B cell (primary cell): Measurements from ENCODE around the gene RGS6. TPM values are rescaled to one million over a fixed set of nuclear protein-coding genes. Genes with fewer than 3 reads are reported as not detected.

Source experiments
- ATAC-seq: fragments of 200-7000 bp; cut with Tn5 transposase; one replicate; pipeline ENCODE4 v1.10.0; 2021; ENCODE audit warnings: low read depth, mild to moderate bottlenecking, moderate number of reproducible peaks, moderate library complexity
- CTCF ChIA-PET: fragments of 350-600 bp; sonication (Branson Sonifier 250); formaldehyde crosslinking; loops from one replicate; lab custom pipeline; 2021; ENCODE audit warnings: antibody characterized with exemption, inconsistent platforms; lab: Charles Lee
- POLR2A ChIA-PET: fragments of 350-600 bp; sonication (Branson Sonifier 250); formaldehyde crosslinking; loops from one replicate; lab custom pipeline; 2021; ENCODE audit warnings: antibody characterized with exemption; lab: Charles Lee
- DNase-seq: peaks from one replicate; pipeline ENCODE4 v3.0.0; 2013
- H2AFZ ChIP-seq: 2 replicates; pipeline ENCODE4 v1.6.1; 2012; ENCODE audit warnings: mild to moderate bottlenecking, low read depth, low read length; ENCODE audit not compliant: insufficient read depth, poor library complexity, severe bottlenecking
- H3K27ac ChIP-seq, 2 donors: 1 replicate in 1 of 2; 2 replicates in 1 of 2; pipeline ENCODE4 v1.5.1; 2012 to 2013; ENCODE audit warnings: low read length in 2 of 2, mild to moderate bottlenecking in 2 of 2, moderate library complexity in 1 of 2
- H3K27me3 ChIP-seq, 4 experiments: fragments of 200-600 bp in 1 of 4; sonication (generic) in 1 of 4; replicated peaks in 1 of 4; 1 replicate in 2 of 4; 2 replicates in 2 of 4; pipeline versions ENCODE4 v1.6.1 to v1.7.0; 2013 to 2016; ENCODE audit warnings: low read length in 3 of 4, mild to moderate bottlenecking in 2 of 4, mixed read lengths in 1 of 4, moderate library complexity in 1 of 4; ENCODE audit not compliant: insufficient read depth in 4 of 4, control insufficient read depth in 3 of 4; ENCODE audit errors: control extremely low read depth in 1 of 4
- H3K36me3 ChIP-seq, 2 experiments: replicated peaks in 1 of 2; 1 replicate in 1 of 2; 2 replicates in 1 of 2; pipeline versions ENCODE4 v1.6.1 to v1.7.1; 2013; ENCODE audit warnings: low read length in 1 of 2; ENCODE audit not compliant: insufficient read depth in 2 of 2, control insufficient read depth in 1 of 2; ENCODE audit errors: control extremely low read depth in 1 of 2, extremely low read depth in 1 of 2
- H3K4me1 ChIP-seq, 2 donors: fragments of 200-600 bp in 1 of 2; sonication (generic) in 1 of 2; 1 replicate in 1 of 2; 2 replicates in 1 of 2; pipeline versions ENCODE4 v1.5.1 to v1.6.1; 2013 to 2017; ENCODE audit warnings: low read length in 2 of 2; ENCODE audit not compliant: control insufficient read depth in 2 of 2, insufficient read depth in 2 of 2
- H3K4me2 ChIP-seq: replicated peaks from 2 replicates; pipeline ENCODE3; 2012; ENCODE audit warnings: mild to moderate bottlenecking, low read depth, low read length; ENCODE audit not compliant: poor library complexity, severe bottlenecking
- H3K4me3 ChIP-seq, 5 experiments: fragments of 200-600 bp in 1 of 5; sonication (generic) in 1 of 5; 1 replicate in 3 of 5; 2 replicates in 2 of 5; pipeline versions ENCODE4 v1.5.1 to v1.7.0; 2011 to 2016; ENCODE audit warnings: low read length in 4 of 5, mild to moderate bottlenecking in 4 of 5, low read depth in 2 of 5, control low read depth in 1 of 5, moderate library complexity in 1 of 5; ENCODE audit not compliant: insufficient read depth in 1 of 5; ENCODE audit errors: control extremely low read depth in 1 of 5, extremely low read depth in 1 of 5
- H3K79me2 ChIP-seq: fragments of 200-600 bp; sonication (generic); one replicate; pipeline ENCODE4 v1.6.0; 2016; ENCODE audit warnings: low read length; ENCODE audit not compliant: control insufficient read depth, insufficient read depth
- H3K9ac ChIP-seq: fragments of 200-600 bp; sonication (generic); 2 replicates; pipeline ENCODE4 v1.6.1; 2017; ENCODE audit warnings: mild to moderate bottlenecking, low read length, moderate library complexity
- H3K9me3 ChIP-seq, 3 donors: one replicate each; pipeline versions ENCODE4 v1.6.1 to v1.7.1; 2013; ENCODE audit warnings: low read length in 2 of 3; ENCODE audit not compliant: control insufficient read depth in 2 of 3, insufficient read depth in 1 of 3; ENCODE audit errors: control extremely low read depth in 1 of 3
- H4K20me1 ChIP-seq: 2 replicates; pipeline ENCODE4 v1.6.0; 2012; ENCODE audit warnings: mild to moderate bottlenecking, low read length; ENCODE audit not compliant: insufficient read depth, control insufficient read depth, poor library complexity, severe bottlenecking
- H3K27ac Mint-ChIP-seq: one replicate; pipeline ENCODE4 v1.8.0; 2021; ENCODE audit warnings: mixed read lengths
- H3K27me3 Mint-ChIP-seq: one replicate; pipeline ENCODE4 v1.8.0; 2021; ENCODE audit warnings: mixed read lengths
- H3K4me1 Mint-ChIP-seq: one replicate; pipeline ENCODE4 v1.8.0; 2021; ENCODE audit warnings: mixed read lengths
- H3K4me3 Mint-ChIP-seq: one replicate; pipeline ENCODE4 v1.8.0; 2021; ENCODE audit warnings: mixed read lengths
- H3K9me3 Mint-ChIP-seq: one replicate; pipeline ENCODE4 v1.8.0; 2022; ENCODE audit warnings: mixed read lengths; ENCODE audit not compliant: insufficient read depth
- CTCF ChIP-seq: fragments of 200-600 bp; IDR thresholded peaks from one replicate; pipeline ENCODE4 v1.8.0; 2022; ENCODE audit warnings: antibody characterized with exemption, mild to moderate bottlenecking
- EZH2 ChIP-seq: IDR thresholded peaks from 2 replicates; pipeline ENCODE4 v1.6.1; 2012; ENCODE audit warnings: borderline replicate concordance, low read depth, mild to moderate bottlenecking, moderate library complexity, low read length; ENCODE audit not compliant: insufficient read depth, poor library complexity, severe bottlenecking
- WGBS: methylation state at CpG from one replicate; pipeline ENCODE4 v1.1.5; 2013; ENCODE audit warnings: missing lambda C conversion rate; ENCODE audit not compliant: insufficient coverage; 5-methylcytosine and 5-hydroxymethylcytosine counted together
- intact Hi-C: fragments of 100-400 bp; cut with micrococcal nuclease; formaldehyde crosslinking; loops from one replicate; pipeline ENCODE4 v1.10.0; 2022
- polyA plus RNA-seq: library from polyadenylated mRNA; depleted of rRNA; stranded (reverse); fragments of >200 nt; gene quantifications from 2 replicates; pipeline ENCODE4 v1.2.3, GENCODE V29; 2012
- total RNA-seq, 2 donors: library from RNA; stranded (reverse); fragments of 120-200 nt in 1 of 2; gene quantifications; 1 replicate in 1 of 2; 2 replicates in 1 of 2; pipeline versions ENCODE4 v1.2.3 to v1.2.4, GENCODE V29; 2013 to 2022

RGS6 gene
- total and polyA plus RNA-seq, 2 donors (not counting 1 experiment from before 2014, with no cell fraction given) = 0.07 TPM; not detected in 1

GRCh38 chr14:72341237-72341636, 409.0 kb downstream of the RGS6 start:
- Histone ChIP-seq H2AFZ (no peak overlapping the region), H3K27me3 (no peaks in the 10 kb centered on the region), H3K27ac (no peak overlapping the region), H3K79me2 (no peaks in the 10 kb centered on the region), H3K4me1 (no peaks in the 10 kb centered on the region), H4K20me1 (no peaks in the 10 kb centered on the region), H3K9ac (no peak overlapping the region), H3K4me3 (no peak overlapping the region), H3K36me3 (no peaks in the 10 kb centered on the region), H3K9me3 (no peaks in the 10 kb centered on the region), H3K4me2 (no peak overlapping the region)
- peaks cover 32% of the 10 kb centered on the region for H3K27me3 Mint-ChIP-seq
- DNase-seq (no peak), ATAC-seq (no peak)
- H3K4me1 Mint-ChIP-seq = no peaks in the 10 kb centered on the region
- CTCF ChIA-PET = no interaction called here
- POLR2A ChIA-PET = no interaction called here
- TF ChIP-seq CTCF (no peak), EZH2 (no peak)
- H3K9me3 Mint-ChIP-seq = peaks cover 3% of the 10 kb centered on the region
- intact Hi-C loops = no loop called here
- no peak overlapping the region for H3K27ac Mint-ChIP-seq
- no CpG with 5 or more reads among the region's 1 CpG for whole genome bisulfite sequencing
- no peak overlapping the region for H3K4me3 Mint-ChIP-seq

GRCh38 chr14:72341686-72342085, 409.5 kb downstream of the RGS6 start:
- Histone ChIP-seq H4K20me1 (no peaks in the 10 kb centered on the region), H3K9me3 (no peaks in the 10 kb centered on the region), H2AFZ (no peak overlapping the region), H3K27ac (no peak overlapping the region), H3K27me3 (no peaks in the 10 kb centered on the region), H3K9ac (no peak overlapping the region), H3K4me2 (no peak overlapping the region), H3K36me3 (no peaks in the 10 kb centered on the region), H3K4me3 (no peak overlapping the region), H3K79me2 (no peaks in the 10 kb centered on the region), H3K4me1 (no peaks in the 10 kb centered on the region)
- TF ChIP-seq CTCF (no peak), EZH2 (no peak)
- Mint-ChIP-seq H3K27ac (no peak overlapping the region), H3K9me3 (peaks cover 3% of the 10 kb centered on the region), H3K4me1 (no peaks in the 10 kb centered on the region), H3K27me3 (peaks cover 30% of the 10 kb centered on the region), H3K4me3 (no peak overlapping the region)
- DNase-seq (no peak), ATAC-seq (no peak)
- intact Hi-C loops = no loop called here
- CTCF ChIA-PET = no interaction called here
- POLR2A ChIA-PET = no interaction called here
- WGBS = 89% methylated on average over 1 of the region's 2 CpGs
